HG03442 (cell line): Measurements from ENCODE around the gene RPS6KA4.

ENCODE experiments used
- ATAC-seq: cut with Tn5 transposase; IDR thresholded peaks from one replicate; pipeline ENCODE4 v1.9.1; 2021; ENCODE audit warnings: mild to moderate bottlenecking, moderate library complexity; ENCODE audit not compliant: unreplicated experiment

The RPS6KA4 gene

GRCh38 chr11:64384028-64384737, 25.2 kb downstream of the RPS6KA4 start:
- no peak for ATAC-seq

DNA sequence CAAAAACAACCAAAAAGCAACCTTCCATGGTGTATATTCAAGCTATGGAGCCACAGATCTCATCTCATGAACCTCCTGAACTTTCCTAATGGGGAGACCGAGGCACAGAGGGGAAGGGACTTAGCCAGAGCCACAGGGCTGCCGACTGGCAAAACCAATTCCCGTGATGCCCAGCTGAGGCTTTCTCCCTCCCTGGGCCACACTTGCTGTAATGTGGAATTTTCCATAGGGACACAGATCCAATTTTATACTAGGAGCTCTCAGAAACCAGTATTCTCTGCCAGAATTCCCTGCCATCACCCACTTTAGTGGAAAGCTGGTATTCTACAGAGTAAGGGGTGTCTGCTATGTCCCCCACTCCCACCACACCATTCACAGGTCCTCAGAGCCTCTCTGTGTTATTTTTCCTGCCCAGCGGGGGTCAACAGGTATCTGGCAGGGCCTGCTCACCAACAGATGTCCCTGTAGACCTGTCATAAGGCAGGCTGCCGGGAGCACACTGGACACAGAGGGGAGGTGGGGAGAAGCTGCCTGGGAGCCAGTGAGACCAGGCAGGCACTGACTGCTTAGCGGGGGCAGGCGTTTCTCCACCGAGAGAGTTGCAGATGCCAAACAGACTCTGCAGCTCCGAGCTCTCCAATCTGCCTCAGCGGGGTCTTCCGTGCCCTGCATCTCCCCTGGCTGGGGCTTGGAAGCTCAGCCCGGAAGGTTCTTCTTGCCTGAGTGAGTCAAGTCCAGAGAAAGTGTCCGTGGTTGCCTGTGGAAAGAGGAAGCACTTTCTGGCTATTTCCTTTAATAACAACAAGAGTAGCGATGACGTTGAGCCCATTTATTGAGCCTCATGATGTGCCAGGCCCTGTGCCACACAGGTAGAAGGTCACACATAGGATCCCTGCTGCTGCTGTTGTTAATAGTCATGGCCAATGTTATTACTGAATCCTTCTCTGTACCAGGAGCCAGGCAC, 26.3 kb downstream of the RPS6KA4 start:
- no peak for ATAC-seq

- no peak for ATAC-seq
Observed at GRCh38 chr11:64385945-64386704, 27.2 kb downstream of the RPS6KA4 start.

DNA sequence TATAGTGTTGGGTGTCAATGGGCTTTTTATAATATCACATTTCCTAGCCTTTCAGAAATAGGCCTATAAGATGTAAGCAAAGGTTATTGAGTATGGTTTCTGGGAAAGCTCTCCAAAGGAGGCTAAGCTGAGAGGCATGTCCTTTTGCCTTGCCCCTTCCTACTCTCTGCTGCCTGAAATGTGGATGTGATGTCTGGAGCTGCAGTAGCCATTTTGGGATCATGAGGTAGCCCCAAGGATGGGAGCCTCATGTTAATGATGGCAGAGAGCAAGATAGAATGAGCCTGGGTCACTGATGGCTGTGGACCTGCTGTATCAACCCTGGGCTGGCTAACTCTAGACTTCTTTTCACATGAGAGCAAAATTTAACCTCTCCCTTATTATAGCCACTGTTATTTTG, 29.0 kb downstream of the RPS6KA4 start:
- no peak for ATAC-seq

- ATAC-seq: no peak
Observed at GRCh38 chr11:64388894-64389293, 29.9 kb downstream of the RPS6KA4 start.

GRCh38 chr11:64389851-64390250, 30.9 kb downstream of the RPS6KA4 start:
- no peak for ATAC-seq

DNA sequence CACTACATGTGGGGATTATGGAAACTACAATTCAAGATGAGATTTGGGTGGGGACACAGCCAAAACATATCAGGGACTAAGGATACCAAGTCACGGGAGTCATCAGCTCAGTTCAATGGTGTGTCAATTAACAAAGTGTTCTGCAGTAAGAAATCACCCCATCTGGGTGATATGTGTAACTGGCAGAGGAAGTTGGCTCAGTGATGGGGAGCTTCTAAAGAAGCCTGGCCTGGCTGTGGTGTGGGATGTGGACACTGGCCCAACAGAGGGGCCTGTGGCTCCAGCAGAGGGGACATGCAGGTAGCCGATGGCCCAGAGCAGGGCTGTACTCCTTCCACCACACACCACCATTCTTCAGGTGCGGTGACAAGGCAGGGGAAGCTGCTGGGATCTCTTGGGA, 31.6 kb downstream of the RPS6KA4 start:
- ATAC-seq: no peak

- no peak for ATAC-seq
Observed at GRCh38 chr11:64391839-64392238, 32.9 kb downstream of the RPS6KA4 start.

DNA sequence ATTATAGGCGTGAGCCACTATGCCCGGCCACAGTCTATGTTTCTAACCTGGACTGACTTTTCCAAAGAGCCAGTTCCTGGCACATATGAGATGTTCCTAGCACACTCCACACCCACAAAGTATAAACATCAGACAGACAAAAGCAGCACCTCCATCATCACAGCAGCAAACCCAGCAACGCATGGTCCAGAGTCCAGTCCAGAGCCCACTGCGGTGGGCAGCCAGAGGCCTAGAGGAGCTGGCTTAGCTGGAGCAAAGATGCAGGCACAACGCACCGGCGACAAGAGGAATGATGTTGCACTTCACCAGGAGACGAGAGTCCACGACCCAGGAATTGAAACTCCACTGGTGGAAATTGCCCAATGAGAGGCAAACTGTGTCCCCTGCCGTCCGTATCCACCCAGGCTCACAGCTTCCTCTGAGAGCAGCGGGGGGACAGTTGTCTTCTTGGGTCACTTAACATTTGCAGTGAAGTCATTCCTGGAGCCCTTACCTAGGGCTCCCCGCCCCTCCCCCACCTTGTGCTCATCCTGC, 36.6 kb downstream of the RPS6KA4 start:
- ATAC-seq: no peak

GRCh38 chr11:64396079-64396591, 37.2 kb downstream of the RPS6KA4 start:
- ATAC-seq: no peak

DNA sequence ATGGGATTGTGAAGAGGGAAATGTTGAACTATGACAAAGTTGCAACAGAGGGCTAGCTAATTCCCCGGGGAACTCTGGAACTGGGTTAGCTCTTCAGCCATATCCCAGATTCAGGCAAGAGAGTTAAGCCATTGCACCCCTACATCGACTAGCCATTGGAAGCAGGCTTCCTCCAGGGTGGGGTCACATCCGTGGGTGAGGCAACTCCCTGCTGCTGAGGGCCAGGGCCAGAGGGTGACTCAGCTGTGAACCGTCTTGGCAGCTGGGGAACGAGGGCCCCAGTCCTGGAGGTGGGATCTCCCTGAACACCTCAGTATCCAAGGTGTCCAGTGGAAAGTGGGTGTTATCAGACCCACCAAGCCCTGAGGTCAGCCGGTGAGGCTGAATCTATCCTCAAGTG, 41.1 kb downstream of the RPS6KA4 start:
- no peak for ATAC-seq

- no peak for ATAC-seq
Observed at GRCh38 chr11:64400667-64401066, 41.7 kb downstream of the RPS6KA4 start.

GRCh38 chr11:64401775-64402174, 42.8 kb downstream of the RPS6KA4 start:
- no peak for ATAC-seq

DNA sequence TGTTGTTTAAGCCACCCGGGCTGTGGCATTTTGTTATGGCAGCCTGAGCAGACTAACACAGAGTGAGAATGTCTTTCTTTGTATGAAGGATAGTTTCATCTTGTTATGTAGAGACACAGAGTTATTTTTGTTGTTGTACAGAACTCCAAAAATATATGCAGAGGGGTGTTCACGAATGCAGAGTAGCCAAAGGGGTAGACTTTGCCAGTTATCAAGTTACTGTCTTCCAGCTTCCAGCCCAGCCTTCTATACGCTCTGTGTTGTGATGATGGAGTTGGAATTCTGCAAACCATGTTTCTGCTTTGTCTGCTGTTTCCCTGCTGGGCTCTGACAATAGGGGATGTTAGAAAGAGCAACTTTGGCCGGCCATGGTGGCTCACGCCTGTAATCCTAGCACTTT, 44.1 kb downstream of the RPS6KA4 start:
- no peak for ATAC-seq

DNA sequence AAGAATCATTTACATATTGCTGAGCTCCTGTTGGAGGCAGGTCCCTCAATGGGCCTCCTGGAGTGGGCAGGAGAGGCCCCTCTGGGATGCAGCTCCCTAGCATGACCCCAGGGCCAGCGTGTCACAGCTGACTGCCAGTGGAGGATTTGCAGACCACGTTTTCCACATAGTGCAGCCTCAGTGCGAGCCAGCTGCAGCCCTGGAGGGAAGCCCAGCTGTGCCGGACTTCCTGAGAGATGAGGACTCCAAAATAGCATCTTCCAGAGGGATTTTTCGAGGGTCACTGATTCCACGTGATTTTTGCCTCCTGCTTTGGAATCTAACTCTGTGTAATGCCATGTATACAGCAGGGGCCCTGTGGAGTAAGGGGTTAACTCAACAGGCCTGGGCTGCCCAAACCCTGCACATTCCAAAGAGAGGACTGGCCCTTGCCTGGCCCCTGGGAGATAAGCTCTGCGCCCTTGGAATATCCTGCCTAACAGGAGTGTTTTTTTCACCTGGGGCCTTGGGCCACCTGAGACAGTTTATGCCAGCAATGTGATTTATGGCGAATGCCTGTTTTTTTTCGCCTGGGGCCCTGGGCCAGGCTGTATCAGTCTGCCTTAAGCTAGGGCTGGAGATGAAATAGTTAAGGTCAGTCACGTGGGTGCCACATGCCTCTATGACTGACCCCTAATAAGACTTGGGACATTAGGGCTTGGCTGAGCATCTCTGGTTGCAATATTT, 47.4 kb downstream of the RPS6KA4 start:
- no peak for ATAC-seq

GRCh38 chr11:64407221-64407620, 48.3 kb downstream of the RPS6KA4 start:
- no peak for ATAC-seq

DNA sequence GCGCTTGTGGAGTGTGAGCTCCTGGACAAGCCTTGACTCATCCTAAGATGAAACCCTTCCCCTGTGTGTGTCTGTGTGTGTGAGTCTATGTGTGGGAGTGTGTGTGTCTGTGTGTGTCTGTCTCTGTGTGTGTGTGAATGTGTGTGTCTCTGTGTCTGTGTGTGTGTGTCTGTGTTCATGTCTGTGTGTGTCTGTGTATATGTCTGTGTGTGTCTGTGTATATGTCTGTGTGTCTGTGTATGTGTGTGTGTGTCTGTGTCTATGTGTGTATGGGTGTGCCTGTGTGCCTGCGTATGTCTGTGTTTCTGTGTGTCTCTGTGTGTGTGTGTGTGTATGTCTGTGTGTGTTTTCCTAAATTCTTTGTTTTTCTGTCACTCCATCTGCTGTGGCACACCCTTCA, 48.7 kb downstream of the RPS6KA4 start:
- ATAC-seq: no peak

GRCh38 chr11:64409278-64409677, 50.3 kb downstream of the RPS6KA4 start:
- ATAC-seq: no peak

DNA sequence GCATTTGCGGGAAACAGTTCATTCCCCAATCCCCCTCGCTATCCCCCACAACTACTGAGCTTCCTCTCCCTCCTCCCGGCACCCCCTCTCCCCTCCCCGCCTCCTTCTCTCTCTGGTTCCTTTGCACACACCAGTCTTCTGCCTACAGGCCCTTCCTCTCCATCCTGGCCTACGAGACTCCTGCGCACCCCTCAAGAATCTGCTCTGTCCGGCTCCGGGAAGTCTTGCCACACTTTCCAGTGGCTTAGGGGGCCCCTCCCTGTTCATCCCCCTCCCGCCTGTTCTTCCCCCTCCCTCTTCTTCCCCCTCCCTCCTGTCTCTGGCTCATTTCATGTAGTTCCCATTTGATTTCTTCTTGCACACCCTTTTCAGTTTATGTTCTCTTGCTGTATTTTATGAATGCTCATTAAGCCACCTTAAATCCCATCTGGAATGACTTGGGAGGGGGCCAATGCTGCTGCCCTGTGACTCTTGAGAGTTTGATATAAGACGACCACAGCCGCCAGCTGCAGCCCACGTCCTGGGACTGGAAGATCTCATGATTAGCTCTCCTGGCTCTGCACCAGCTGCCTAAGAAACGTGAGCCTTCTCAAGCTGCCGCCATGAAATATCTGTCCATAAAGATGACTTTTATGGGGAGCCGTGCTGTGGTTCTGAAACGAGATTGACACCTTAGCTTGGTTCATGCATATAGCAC, 50.9 kb downstream of the RPS6KA4 start:
- ATAC-seq: no peak

DNA sequence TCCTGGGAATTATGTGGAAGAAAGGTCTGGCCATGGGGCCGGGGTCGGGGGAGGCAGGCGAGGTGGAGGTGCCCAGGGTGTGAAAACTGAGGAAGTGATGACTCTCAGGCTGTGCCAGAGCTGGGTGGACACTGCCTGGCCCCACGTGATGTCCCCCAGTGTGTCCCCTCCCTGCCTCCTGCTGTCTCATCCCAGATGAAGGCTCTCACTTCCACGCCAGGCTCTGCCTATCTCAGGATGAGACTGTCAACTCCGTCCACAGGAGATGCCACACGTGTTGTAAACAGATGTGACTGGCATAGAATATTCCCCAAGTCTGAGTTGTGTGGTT, 51.4 kb downstream of the RPS6KA4 start:
- no peak for ATAC-seq
